HG02610 (cell line): ENCODE measurements around the gene DACT2.
"Not testable (repeated sequence)": the region's sequence is repeated elsewhere in the genome, so short reads cannot be mapped to it uniquely, and the experiment has no call there.

Source experiments
- ATAC-seq: cut with Tn5 transposase; IDR thresholded peaks from one replicate; pipeline ENCODE4 v1.9.1; 2021; ENCODE audit warnings: mild to moderate bottlenecking, moderate library complexity; ENCODE audit not compliant: unreplicated experiment

Gene DACT2

GRCh38 chr6:168267779-168268178 is 51.8 kb downstream of the DACT2 start:
- not testable (repeated sequence) for ATAC-seq

GRCh38 chr6:168265827-168266815 is 53.5 kb downstream of the DACT2 start:
- ATAC-seq, result no peak

- no peak for ATAC-seq
Observed at GRCh38 chr6:168265394-168265793, 54.2 kb downstream of the DACT2 start.

GRCh38 chr6:168264593-168265335 is 54.8 kb downstream of the DACT2 start:
- ATAC-seq, result no peak

- ATAC-seq, result no peak
Observed at GRCh38 chr6:168263351-168263905, 56.1 kb downstream of the DACT2 start.

GRCh38 chr6:168261234-168261633 is 58.3 kb downstream of the DACT2 start:
- ATAC-seq, result no peak

- no peak for ATAC-seq
Observed at GRCh38 chr6:168260420-168260987, 59.1 kb downstream of the DACT2 start.

- ATAC-seq, result no peak
Observed at GRCh38 chr6:168258795-168259194, 60.8 kb downstream of the DACT2 start.

GRCh38 chr6:168256940-168257339 is 62.6 kb downstream of the DACT2 start:
- no peak for ATAC-seq
